ENCODE measurements around the gene MAML2.

DNA sequence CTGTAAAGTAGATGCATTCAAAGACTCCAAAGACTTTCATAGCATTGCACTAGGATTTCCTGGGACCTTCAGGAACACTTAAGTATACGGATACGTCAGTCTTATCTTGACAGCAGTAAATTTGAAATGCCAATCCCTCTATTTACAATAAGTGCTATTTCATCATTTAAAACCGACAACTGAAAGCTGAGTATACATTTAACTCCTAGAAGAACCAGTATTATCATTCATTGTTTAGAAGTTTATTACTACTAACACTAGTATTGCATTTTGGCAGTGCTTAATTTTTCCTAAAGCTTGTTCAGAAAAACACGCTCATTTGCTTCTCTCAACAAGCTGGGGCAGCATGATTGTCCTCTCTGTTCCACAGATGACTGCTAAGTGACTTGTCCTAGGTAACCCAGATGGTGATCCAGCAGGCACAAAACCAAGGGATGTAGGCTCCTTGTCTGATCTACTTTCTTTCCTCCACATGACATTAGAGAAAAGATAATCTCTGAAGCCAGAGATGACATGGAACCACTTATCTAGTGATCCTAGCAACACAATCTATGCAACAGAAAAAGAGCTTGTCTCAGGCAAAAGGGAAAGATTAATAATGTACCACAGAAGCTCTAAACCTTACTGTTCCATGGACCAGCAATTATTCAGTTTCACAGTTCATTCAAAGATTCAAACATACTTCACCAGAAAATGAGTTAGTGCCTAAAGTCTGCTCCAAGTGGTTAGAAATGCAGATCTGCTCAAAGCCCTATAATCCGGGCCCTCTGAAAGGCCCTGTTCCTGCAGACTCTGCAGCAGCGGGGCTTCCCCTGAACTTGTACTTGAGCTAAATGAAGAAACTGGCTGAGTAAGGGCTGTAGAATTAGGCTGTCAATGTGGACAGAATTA lies 5.2 kb downstream of the MAML2 start:
- TF ChIP-seq RFX5 (IDR thresholded peaks at IDR 0.05; ENCODE audit: low read length), result no peak
- TF ChIP-seq, protein P1, sequence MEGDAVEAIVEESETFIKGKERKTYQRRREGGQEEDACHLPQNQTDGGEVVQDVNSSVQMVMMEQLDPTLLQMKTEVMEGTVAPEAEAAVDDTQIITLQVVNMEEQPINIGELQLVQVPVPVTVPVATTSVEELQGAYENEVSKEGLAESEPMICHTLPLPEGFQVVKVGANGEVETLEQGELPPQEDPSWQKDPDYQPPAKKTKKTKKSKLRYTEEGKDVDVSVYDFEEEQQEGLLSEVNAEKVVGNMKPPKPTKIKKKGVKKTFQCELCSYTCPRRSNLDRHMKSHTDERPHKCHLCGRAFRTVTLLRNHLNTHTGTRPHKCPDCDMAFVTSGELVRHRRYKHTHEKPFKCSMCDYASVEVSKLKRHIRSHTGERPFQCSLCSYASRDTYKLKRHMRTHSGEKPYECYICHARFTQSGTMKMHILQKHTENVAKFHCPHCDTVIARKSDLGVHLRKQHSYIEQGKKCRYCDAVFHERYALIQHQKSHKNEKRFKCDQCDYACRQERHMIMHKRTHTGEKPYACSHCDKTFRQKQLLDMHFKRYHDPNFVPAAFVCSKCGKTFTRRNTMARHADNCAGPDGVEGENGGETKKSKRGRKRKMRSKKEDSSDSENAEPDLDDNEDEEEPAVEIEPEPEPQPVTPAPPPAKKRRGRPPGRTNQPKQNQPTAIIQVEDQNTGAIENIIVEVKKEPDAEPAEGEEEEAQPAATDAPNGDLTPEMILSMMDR (IDR thresholded peaks at IDR 0.05), result no peak

Measured in SK-N-SH (cell line).